Upper lobe of left lung (tissue), 4 donors: ENCODE results near the gene HSPB3.

Source experiments
- CTCF ChIP-seq, 6 experiments: fragments of 450-650 bp in 4 of 6; fragments of 200-600 bp in 2 of 6; sonication (generic) in 2 of 6; IDR thresholded peaks; one replicate each; pipeline ENCODE4 v1.5.1; 2016 to 2019; ENCODE audit warnings: antibody characterized with exemption in 6 of 6
- POLR2A ChIP-seq, 4 donors: fragments of 450-650 bp; IDR thresholded peaks; one replicate each; pipeline ENCODE4 v1.5.1; 2016 to 2017; ENCODE audit warnings: antibody characterized with exemption in 4 of 4, mild to moderate bottlenecking in 2 of 4
- POLR2AphosphoS5 ChIP-seq, 2 donors: sonication (generic); formaldehyde crosslinking; IDR thresholded peaks; one replicate each; pipeline ENCODE4 v1.5.1; 2017; ENCODE audit warnings: antibody characterized with exemption in 2 of 2

DNA sequence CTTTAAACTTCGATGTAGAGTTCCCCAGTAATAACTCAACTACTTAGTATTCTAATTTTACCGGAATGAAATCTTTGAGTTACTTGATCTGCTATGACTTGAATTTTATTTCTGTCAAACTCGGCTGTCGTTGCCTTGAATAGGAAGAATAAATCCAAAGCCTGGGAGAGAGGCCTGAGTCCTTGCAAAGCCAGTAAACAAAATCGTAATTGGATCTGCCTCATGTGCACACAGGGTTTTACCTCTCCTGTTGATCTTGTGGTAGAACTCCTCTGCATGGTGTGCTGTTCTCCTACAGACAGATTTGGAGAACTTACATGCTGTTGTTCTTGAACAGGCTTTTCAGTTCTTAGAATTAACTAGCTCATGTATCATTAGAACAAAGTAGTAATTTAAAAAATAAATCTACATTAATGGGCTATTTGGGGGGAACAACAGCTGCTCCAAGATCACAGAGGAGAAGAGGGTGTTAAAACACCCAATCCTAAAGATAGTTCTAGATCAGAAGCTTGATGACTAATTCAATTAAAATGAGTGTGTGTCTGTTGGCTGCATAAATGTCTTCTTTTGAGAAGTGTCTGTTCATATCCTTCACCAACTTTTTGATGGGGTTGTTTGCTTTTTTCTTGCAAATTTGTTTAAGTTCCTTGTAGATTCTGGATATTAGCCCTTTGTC, 28.9 kb downstream of the HSPB3 start:
- no peak for TF ChIP-seq CTCF (IDR thresholded peaks at IDR 0.05)
- TF ChIP-seq POLR2AphosphoS5 (IDR thresholded peaks at IDR 0.05), result no peak
- TF ChIP-seq POLR2A (IDR thresholded peaks at IDR 0.05), result no peak
